Activated naive CD8-positive, alpha-beta T cell treated with anti-CD3 and anti-CD28 coated beads, Interleukin-2, amount 50 U/mL, for 24 hours (primary cell): ENCODE measurements around the gene ZNF337.
A peak's percentile ranks its signal among the peaks of the same experiment; 100 is the strongest.

Source experiments
- ATAC-seq: fragments of 150-1000 bp; cut with Tn5 transposase; one replicate; pipeline ENCODE4 v1.10.0; 2021
- DNase-seq: peaks from one replicate; pipeline ENCODE4 v3.0.0; 2021
- H3K27ac Mint-ChIP-seq: one replicate; pipeline ENCODE4 v1.8.0; 2021; ENCODE audit warnings: mild to moderate bottlenecking, mixed read lengths
- H3K27me3 Mint-ChIP-seq: one replicate; pipeline ENCODE4 v1.8.0; 2021; ENCODE audit warnings: mixed read lengths
- H3K36me3 Mint-ChIP-seq: one replicate; pipeline ENCODE4 v1.8.0; 2021; ENCODE audit warnings: low read depth, mixed read lengths
- H3K4me1 Mint-ChIP-seq: one replicate; pipeline ENCODE4 v1.8.0; 2021; ENCODE audit warnings: mixed read lengths
- H3K4me3 Mint-ChIP-seq: one replicate; pipeline ENCODE4 v1.8.0; 2021; ENCODE audit warnings: mild to moderate bottlenecking, moderate library complexity, mixed read lengths
- H3K9me3 Mint-ChIP-seq: one replicate; pipeline ENCODE4 v1.8.0; 2021; ENCODE audit warnings: mixed read lengths

The ZNF337 gene

GRCh38 chr20:25626779-25627178 lies 69.9 kb downstream of the ZNF337 start:
- Mint-ChIP-seq H3K9me3 (peaks cover 9% of the 10 kb centered on the region), H3K27me3 (peaks cover 2% of the 10 kb centered on the region), H3K36me3 (peaks cover 9% of the 10 kb centered on the region), H3K4me3 (no peak overlapping the region), H3K27ac (no peak overlapping the region), H3K4me1 (peaks cover 28% of the 10 kb centered on the region)
- DNase-seq (no peak), ATAC-seq (no peak)

- ATAC-seq = no peak
- H3K27me3 Mint-ChIP-seq = peaks cover 2% of the 10 kb centered on the region
Measured at GRCh38 chr20:25624500-25624939, 72.1 kb downstream of the ZNF337 start.

More at GRCh38 chr20:25624500-25624939, 72.1 kb downstream of the ZNF337 start:
- peak overlapping the region; percentile 84 for H3K4me3 Mint-ChIP-seq
- peak overlapping the region; percentile 97 for H3K27ac Mint-ChIP-seq
- peaks cover 12% of the 10 kb centered on the region for H3K36me3 Mint-ChIP-seq
- peaks cover 9% of the 10 kb centered on the region for H3K9me3 Mint-ChIP-seq
- no peak for DNase-seq
- peaks cover 25% of the 10 kb centered on the region for H3K4me1 Mint-ChIP-seq
